ENCODE results near the gene HMGB4. TPM values are rescaled to one million over a fixed set of nuclear protein-coding genes. Genes with fewer than 3 reads are reported as not detected.

HMGB4 gene
- polyA plus RNA-seq, 1 donor (not counting 4 experiments of a cell fraction or from before 2014, with no cell fraction given) = not detected

- H4K20me1 ChIP-seq (ENCODE audit: control insufficient read depth, extremely low read depth, insufficient read depth, low read length) = no peaks in the 10 kb centered on the region
- H3K27ac ChIP-seq (ENCODE audit: control insufficient read depth, insufficient read depth, low read length) = no peak overlapping the region
- no peaks in the 10 kb centered on the region for H3K27me3 ChIP-seq (ENCODE audit: control insufficient read depth, extremely low read depth, insufficient read depth, low read length)
- no peaks in the 10 kb centered on the region for H3K9me3 ChIP-seq (ENCODE audit: control insufficient read depth, low read depth, low read length)
- dilution Hi-C loops (cut with MboI; ENCODE audit: extremely low pct_ligation_motif_present, low sequenced_read_pairs) = no loop called here
- DNase-seq (ENCODE audit: low read depth, low spot score) = no peak
- FAIRE-seq = no peak
- H3K36me3 ChIP-seq (ENCODE audit: control insufficient read depth in 2 of 2, extremely low read depth in 1 of 2, insufficient read depth in 2 of 2, low read length in 2 of 2) = no peaks in the 10 kb centered on the region
- H3K4me3 ChIP-seq (ENCODE audit: control insufficient read depth in 2 of 3, extremely low read depth in 1 of 3, insufficient read depth in 2 of 3, low read depth in 1 of 3, low read length in 3 of 3) = no peak overlapping the region
- no peak overlapping the region for H3K4me2 ChIP-seq (ENCODE audit: control insufficient read depth, extremely low read depth, insufficient read depth, low read depth, low read length)
- H3K4me1 ChIP-seq (ENCODE audit: control insufficient read depth, extremely low read depth, insufficient read depth, low read length) = no peaks in the 10 kb centered on the region
- H3K9ac ChIP-seq (ENCODE audit: control insufficient read depth, extremely low read depth, insufficient read depth, low read length) = no peak overlapping the region
- H2AFZ ChIP-seq (ENCODE audit: control insufficient read depth, low read length) = no peak overlapping the region
- no peak for TF ChIP-seq EZH2 (IDR thresholded peaks at IDR 0.05; ENCODE audit: low read length)
- TF ChIP-seq, protein P1, sequence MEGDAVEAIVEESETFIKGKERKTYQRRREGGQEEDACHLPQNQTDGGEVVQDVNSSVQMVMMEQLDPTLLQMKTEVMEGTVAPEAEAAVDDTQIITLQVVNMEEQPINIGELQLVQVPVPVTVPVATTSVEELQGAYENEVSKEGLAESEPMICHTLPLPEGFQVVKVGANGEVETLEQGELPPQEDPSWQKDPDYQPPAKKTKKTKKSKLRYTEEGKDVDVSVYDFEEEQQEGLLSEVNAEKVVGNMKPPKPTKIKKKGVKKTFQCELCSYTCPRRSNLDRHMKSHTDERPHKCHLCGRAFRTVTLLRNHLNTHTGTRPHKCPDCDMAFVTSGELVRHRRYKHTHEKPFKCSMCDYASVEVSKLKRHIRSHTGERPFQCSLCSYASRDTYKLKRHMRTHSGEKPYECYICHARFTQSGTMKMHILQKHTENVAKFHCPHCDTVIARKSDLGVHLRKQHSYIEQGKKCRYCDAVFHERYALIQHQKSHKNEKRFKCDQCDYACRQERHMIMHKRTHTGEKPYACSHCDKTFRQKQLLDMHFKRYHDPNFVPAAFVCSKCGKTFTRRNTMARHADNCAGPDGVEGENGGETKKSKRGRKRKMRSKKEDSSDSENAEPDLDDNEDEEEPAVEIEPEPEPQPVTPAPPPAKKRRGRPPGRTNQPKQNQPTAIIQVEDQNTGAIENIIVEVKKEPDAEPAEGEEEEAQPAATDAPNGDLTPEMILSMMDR (optimal IDR thresholded peaks at IDR 0.05 in 1 of 3, IDR thresholded peaks at IDR 0.05 in 1 of 3, conservative IDR thresholded peaks at IDR 0.05 in 1 of 3; ENCODE audit: extremely low read depth in 1 of 3, insufficient read depth in 2 of 3, low read length in 3 of 3) = no peak
- no peaks in the 10 kb centered on the region for H3K9me1 ChIP-seq (ENCODE audit: control insufficient read depth, extremely low read depth, insufficient read depth, low read length)
- no peaks in the 10 kb centered on the region for H3K79me2 ChIP-seq (ENCODE audit: control insufficient read depth, insufficient read depth, low read length)
Measured at GRCh38 chr1:33846861-33847260, 17.0 kb upstream of the HMGB4 start.

- no peak for FAIRE-seq
Measured at GRCh38 chr1:33848205-33848937, 15.5 kb upstream of the HMGB4 start.

More at GRCh38 chr1:33848205-33848937, 15.5 kb upstream of the HMGB4 start:
- H3K9me3 ChIP-seq (ENCODE audit: control insufficient read depth, low read depth, low read length) = no peaks in the 10 kb centered on the region
- no peaks in the 10 kb centered on the region for H3K79me2 ChIP-seq (ENCODE audit: control insufficient read depth, insufficient read depth, low read length)
- no peaks in the 10 kb centered on the region for H3K36me3 ChIP-seq (ENCODE audit: control insufficient read depth in 2 of 2, extremely low read depth in 1 of 2, insufficient read depth in 2 of 2, low read length in 2 of 2)
- H3K9ac ChIP-seq (ENCODE audit: control insufficient read depth, extremely low read depth, insufficient read depth, low read length) = no peak overlapping the region
- H3K27me3 ChIP-seq (ENCODE audit: control insufficient read depth, extremely low read depth, insufficient read depth, low read length) = no peaks in the 10 kb centered on the region
- H3K27ac ChIP-seq (ENCODE audit: control insufficient read depth, insufficient read depth, low read length) = no peak overlapping the region
- H3K4me3 ChIP-seq (ENCODE audit: control insufficient read depth in 2 of 3, extremely low read depth in 1 of 3, insufficient read depth in 2 of 3, low read depth in 1 of 3, low read length in 3 of 3) = no peak overlapping the region
- H3K4me1 ChIP-seq (ENCODE audit: control insufficient read depth, extremely low read depth, insufficient read depth, low read length) = no peaks in the 10 kb centered on the region
- TF ChIP-seq, protein P1 (optimal IDR thresholded peaks at IDR 0.05 in 1 of 3, IDR thresholded peaks at IDR 0.05 in 1 of 3, conservative IDR thresholded peaks at IDR 0.05 in 1 of 3; ENCODE audit: extremely low read depth in 1 of 3, insufficient read depth in 2 of 3, low read length in 3 of 3) = no peak
- TF ChIP-seq EZH2 (IDR thresholded peaks at IDR 0.05; ENCODE audit: low read length) = no peak
- no peaks in the 10 kb centered on the region for H3K9me1 ChIP-seq (ENCODE audit: control insufficient read depth, extremely low read depth, insufficient read depth, low read length)
- no peak for DNase-seq (ENCODE audit: low read depth, low spot score)
- no peaks in the 10 kb centered on the region for H4K20me1 ChIP-seq (ENCODE audit: control insufficient read depth, extremely low read depth, insufficient read depth, low read length)
- dilution Hi-C loops (cut with MboI; ENCODE audit: extremely low pct_ligation_motif_present, low sequenced_read_pairs) = no loop called here
- no peak overlapping the region for H3K4me2 ChIP-seq (ENCODE audit: control insufficient read depth, extremely low read depth, insufficient read depth, low read depth, low read length)
- no peak overlapping the region for H2AFZ ChIP-seq (ENCODE audit: control insufficient read depth, low read length)

Measured in keratinocyte (primary cell).